CD4-positive, alpha-beta T cell treated with Interferon gamma for 1 hour (primary cell): ENCODE data around the gene FBXO47.
"Not testable (repeated sequence)": the region's sequence is repeated elsewhere in the genome, so short reads cannot be mapped to it uniquely, and the experiment has no call there.

Experiments used
- DNase-seq: peaks from one replicate; pipeline ENCODE4 v3.0.0-alpha.2; 2020

Gene FBXO47

GRCh38 chr17:38978180-38978579, 11.0 kb upstream of the FBXO47 start:
- no peak for DNase-seq

GRCh38 chr17:38976187-38976551, 9.0 kb upstream of the FBXO47 start:
- not testable (repeated sequence) for DNase-seq

- no peak for DNase-seq
Observed at GRCh38 chr17:38970804-38971203, 3.6 kb upstream of the FBXO47 start.

- no peak for DNase-seq
Observed at GRCh38 chr17:38970128-38970527, 2.9 kb upstream of the FBXO47 start.

- DNase-seq: no peak
Observed at GRCh38 chr17:38969281-38969680, 2.1 kb upstream of the FBXO47 start.

- no peak for DNase-seq
Observed at GRCh38 chr17:38961413-38961812, 5.8 kb downstream of the FBXO47 start.

GRCh38 chr17:38960402-38960801, 6.8 kb downstream of the FBXO47 start:
- DNase-seq: no peak

- no peak for DNase-seq
Observed at GRCh38 chr17:38959508-38959907, 7.7 kb downstream of the FBXO47 start.

- DNase-seq: no peak
Observed at GRCh38 chr17:38958756-38959155, 8.4 kb downstream of the FBXO47 start.

- no peak for DNase-seq
Observed at GRCh38 chr17:38958326-38958725, 8.9 kb downstream of the FBXO47 start.

GRCh38 chr17:38953800-38954199, 13.4 kb downstream of the FBXO47 start:
- DNase-seq: not testable (repeated sequence)

- DNase-seq: no peak
Observed at GRCh38 chr17:38947189-38947588, 20.0 kb downstream of the FBXO47 start.

- no peak for DNase-seq
Observed at GRCh38 chr17:38943607-38944006, 23.6 kb downstream of the FBXO47 start.

GRCh38 chr17:38942696-38943334, 24.4 kb downstream of the FBXO47 start:
- no peak for DNase-seq

GRCh38 chr17:38940404-38940803, 26.8 kb downstream of the FBXO47 start:
- DNase-seq: no peak

- DNase-seq: no peak
Observed at GRCh38 chr17:38939987-38940386, 27.2 kb downstream of the FBXO47 start.

GRCh38 chr17:38933962-38934361, 33.2 kb downstream of the FBXO47 start:
- not testable (repeated sequence) for DNase-seq

GRCh38 chr17:38930782-38931181, 36.4 kb downstream of the FBXO47 start:
- DNase-seq: not testable (repeated sequence)

- DNase-seq: no peak
Observed at GRCh38 chr17:38926293-38927070, 40.7 kb downstream of the FBXO47 start.

- DNase-seq: peak; percentile 50
Observed at GRCh38 chr17:38925263-38925995, 41.8 kb downstream of the FBXO47 start, which contains the start of gene LASP1NB. LASP1NB (plus strand) TSS chr17:38925614.

GRCh38 chr17:38922538-38923297, 44.5 kb downstream of the FBXO47 start:
- DNase-seq: no peak

- no peak for DNase-seq
Observed at GRCh38 chr17:38921756-38922411, 45.3 kb downstream of the FBXO47 start.
